ENCODE results near the gene GSG1L.

GSG1L gene

GRCh38 chr16:28106467-28107215 is 43.1 kb upstream of the GSG1L start:
- no peak overlapping the region for H3K4me3 ChIP-seq (ENCODE audit: low read length)

DNA sequence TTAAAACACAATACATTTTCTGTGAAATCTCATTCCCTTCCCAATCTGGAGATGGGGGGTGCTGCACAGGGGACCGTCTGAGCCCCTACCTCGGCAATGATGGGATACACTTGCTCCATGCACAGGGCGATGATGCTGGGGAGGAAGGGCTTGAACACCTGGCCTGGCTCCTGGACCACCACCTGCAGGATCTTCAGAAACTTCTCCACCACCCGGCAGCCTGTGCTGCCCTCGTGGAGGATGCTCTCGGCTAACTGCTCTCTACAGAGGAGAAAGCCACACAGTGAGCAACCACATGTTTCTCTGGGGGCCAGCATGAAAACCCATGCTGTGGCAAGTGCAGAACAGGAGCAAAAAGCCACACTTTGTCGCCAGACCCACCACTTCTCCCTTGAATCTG is 42.4 kb upstream of the GSG1L start:
- TF ChIP-seq CTCF (conservative IDR thresholded peaks at IDR 0.05; ENCODE audit: low read length), result no peak
- no peak overlapping the region for H3K4me3 ChIP-seq (ENCODE audit: low read length)
- no peak for DNase-seq (ENCODE audit: low read depth)

More at GRCh38 chr16:28106467-28107215, 43.1 kb upstream of the GSG1L start:
- no peak for TF ChIP-seq CTCF (conservative IDR thresholded peaks at IDR 0.05; ENCODE audit: low read length)
- no peak for DNase-seq (ENCODE audit: low read depth)

- DNase-seq (ENCODE audit: low read depth), result no peak
- H3K4me3 ChIP-seq (ENCODE audit: low read length), result no peak overlapping the region
- no peak for TF ChIP-seq CTCF (conservative IDR thresholded peaks at IDR 0.05; ENCODE audit: low read length)
Measured at GRCh38 chr16:28105297-28105696, 41.8 kb upstream of the GSG1L start.

GRCh38 chr16:28104404-28104803 is 40.9 kb upstream of the GSG1L start:
- no peak for DNase-seq (ENCODE audit: low read depth)
- H3K4me3 ChIP-seq (ENCODE audit: low read length), result no peak overlapping the region
- TF ChIP-seq CTCF (conservative IDR thresholded peaks at IDR 0.05; ENCODE audit: low read length), result no peak

DNA sequence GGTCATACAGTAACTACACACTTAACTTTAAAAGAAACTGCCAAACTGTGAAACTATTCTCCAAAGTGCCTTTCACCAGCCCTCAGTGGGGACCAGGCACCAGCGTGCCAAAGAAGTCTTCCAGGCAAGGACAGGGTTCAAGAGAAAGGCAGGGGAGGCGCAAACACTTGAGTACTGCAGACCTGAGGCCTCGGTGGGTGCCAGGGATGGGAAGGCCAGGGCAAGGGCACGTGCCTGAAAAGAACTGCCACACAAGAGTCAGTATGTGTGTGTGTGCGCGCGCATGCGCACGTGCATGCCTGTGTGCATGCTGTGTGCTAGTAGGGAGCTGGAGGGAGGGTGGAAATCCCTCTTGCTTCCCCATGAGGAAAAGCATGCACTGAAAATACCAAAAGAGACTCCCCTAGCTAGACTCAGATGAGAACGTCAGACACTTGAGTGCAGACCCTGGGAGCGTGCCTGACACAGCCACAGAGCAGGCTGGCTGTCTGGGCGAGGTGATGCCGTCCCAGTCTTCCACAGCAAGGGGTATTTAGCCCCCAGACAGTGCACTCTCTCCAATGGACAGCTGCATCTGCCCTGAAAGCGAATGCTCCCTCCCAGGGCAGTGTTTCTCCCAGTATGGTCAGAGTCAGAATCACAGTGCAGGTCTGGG is 40.1 kb upstream of the GSG1L start:
- no peak for TF ChIP-seq CTCF (conservative IDR thresholded peaks at IDR 0.05; ENCODE audit: low read length)
- DNase-seq (ENCODE audit: low read depth), result no peak
- no peak overlapping the region for H3K4me3 ChIP-seq (ENCODE audit: low read length)

GRCh38 chr16:28101533-28101890 is 38.0 kb upstream of the GSG1L start:
- TF ChIP-seq CTCF (conservative IDR thresholded peaks at IDR 0.05; ENCODE audit: low read length), result no peak
- no peak overlapping the region for H3K4me3 ChIP-seq (ENCODE audit: low read length)
- DNase-seq (ENCODE audit: low read depth), result no peak

Data from AG10803 (cell line).